GM18502 (cell line): Measurements from ENCODE around the gene UBA1.
A peak's percentile ranks its signal among the peaks of the same experiment; 100 is the strongest.

Source experiments
- ATAC-seq: cut with Tn5 transposase; IDR thresholded peaks from one replicate; pipeline ENCODE4 v1.9.1; 2021; ENCODE audit warnings: mild to moderate bottlenecking; ENCODE audit not compliant: unreplicated experiment, poor library complexity

UBA1 gene

DNA sequence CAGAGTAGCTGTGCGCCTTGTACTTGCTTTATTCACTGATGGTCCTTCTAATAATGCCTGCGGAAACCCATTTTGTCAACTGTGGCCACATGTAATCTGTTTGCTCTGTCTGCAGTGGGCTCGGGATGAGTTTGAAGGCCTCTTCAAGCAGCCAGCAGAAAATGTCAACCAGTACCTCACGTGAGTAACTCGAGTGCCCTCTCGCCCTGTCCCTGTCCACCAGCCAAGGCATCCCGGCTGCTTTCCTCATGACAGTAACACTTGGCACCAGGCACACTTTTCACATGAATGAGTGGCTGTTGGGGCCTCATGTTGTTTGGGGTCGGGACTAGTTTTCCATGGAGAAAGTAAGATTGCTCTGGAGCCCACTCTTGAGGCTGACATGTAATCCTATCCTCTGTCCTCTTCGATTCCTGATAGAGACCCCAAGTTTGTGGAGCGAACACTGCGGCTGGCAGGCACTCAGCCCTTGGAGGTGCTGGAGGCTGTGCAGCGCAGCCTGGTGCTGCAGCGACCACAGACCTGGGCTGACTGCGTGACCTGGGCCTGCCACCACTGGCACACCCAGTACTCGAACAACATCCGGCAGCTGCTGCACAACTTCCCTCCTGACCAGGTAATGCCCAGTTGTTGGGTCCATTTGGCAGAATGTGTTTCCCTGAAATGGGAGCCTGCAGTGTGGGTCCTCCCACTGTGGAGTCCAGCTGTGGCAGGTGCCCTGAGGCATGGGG lies 16.0 kb downstream of the UBA1 start:
- ATAC-seq: no peak

GRCh38 chrX:47210661-47211425 lies 17.2 kb downstream of the UBA1 start:
- no peak for ATAC-seq

DNA sequence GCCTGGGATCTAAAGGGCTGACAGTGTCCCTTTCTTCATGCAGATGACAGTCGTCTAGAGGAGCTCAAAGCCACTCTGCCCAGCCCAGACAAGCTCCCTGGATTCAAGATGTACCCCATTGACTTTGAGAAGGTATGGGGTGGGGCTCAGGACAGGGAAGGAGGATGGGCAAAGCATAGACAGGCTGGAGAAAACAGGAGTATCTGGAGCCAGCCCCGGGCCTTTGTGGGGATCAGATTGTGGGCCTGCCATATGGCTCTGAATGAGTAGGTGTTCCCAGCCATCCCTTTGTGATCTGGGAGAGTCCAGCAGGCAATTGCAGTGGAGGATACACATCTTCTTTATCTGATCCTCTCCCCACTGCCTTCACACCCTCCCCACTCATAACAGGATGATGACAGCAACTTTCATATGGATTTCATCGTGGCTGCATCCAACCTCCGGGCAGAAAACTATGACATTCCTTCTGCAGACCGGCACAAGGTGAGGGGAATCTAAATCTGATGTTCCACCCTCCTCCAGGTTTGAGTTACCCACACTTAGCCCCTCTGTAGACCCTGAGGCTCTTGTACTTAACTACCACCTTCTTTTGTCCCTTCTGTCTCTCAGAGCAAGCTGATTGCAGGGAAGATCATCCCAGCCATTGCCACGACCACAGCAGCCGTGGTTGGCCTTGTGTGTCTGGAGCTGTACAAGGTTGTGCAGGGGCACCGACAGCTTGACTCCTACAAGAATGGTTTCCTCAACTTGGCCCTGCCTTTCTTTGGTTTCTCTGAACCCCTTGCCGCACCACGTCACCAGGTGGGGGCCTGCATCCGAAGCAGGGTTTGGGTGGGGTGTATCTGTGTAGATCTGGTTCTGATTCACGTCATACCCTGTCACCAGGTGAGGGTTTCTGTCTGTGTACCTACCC lies 19.0 kb downstream of the UBA1 start:
- ATAC-seq: no peak

DNA sequence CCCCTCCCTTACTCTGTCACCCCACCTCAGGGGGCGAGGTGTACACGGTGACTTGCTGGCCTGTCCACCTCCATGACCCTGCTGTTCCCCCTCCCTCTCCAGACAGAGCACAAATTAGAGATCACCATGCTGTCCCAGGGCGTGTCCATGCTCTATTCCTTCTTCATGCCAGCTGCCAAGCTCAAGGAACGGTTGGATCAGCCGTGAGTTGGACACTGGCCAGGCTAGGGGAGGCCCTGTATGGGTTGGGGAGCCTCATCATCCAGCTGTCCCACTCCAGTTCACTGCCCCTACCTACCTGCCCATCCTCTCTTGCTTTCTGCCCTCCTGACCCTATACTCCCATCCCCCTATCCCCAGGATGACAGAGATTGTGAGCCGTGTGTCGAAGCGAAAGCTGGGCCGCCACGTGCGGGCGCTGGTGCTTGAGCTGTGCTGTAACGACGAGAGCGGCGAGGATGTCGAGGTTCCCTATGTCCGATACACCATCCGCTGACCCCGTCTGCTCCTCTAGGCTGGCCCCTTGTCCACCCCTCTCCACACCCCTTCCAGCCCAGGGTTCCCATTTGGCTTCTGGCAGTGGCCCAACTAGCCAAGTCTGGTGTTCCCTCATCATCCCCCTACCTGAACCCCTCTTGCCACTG lies 20.9 kb downstream of the UBA1 start:
- no peak for ATAC-seq

DNA sequence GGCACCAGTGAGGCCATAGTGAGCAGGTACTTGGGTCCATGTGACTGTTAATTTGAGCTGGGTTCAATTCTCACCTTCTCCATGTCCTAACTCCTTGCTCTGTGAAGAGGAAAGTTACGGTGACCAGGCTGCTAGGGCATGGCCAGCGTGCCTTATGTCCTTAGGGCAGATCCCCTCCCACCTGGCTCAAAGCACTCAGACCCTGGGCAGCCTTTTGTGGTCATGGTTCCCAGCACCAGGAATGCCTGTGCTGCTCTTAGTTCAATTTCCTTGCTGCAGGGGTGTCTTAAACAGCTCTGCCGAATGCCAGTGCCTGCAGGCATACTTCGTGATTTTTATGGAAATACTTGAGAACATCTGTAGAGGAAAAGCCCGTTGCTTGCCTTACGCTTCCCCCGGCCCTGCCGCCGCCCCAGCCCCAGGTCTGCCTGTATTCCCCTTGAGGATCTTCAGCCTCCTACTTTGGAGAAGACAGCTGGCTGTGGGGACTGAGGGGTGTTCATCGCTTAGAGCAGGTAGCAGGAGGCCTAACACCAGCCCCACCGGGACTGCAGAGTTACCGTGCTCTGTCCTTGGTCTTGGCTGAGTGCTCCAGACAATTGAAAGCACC lies 21.8 kb downstream of the UBA1 start:
- no peak for ATAC-seq

GRCh38 chrX:47216393-47216925 lies 22.8 kb downstream of the UBA1 start:
- ATAC-seq: no peak

GRCh38 chrX:47217121-47217851 lies 23.7 kb downstream of the UBA1 start:
- no peak for ATAC-seq

DNA sequence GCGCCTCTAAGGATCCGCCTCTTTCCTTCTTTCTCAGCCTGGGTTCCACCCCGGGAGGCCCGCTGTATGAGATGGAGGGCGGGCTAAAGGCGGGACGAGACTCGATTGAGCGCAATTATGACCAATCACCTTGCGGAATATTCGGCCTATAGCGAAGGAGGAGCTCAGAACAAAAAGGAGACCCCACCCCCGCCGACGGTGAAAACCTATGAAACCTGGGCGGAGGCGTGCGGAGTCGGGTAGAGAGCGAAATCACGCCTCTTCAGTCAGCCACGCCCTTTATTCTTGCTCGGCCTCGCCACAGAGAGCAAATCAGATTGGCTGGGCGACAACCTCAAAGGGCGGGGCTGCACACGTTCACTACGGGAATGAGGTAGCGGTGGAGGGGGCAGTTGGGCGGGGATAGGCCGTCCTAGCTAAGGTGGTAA lies 24.2 kb downstream of the UBA1 start:
- ATAC-seq: peak; percentile 88

DNA sequence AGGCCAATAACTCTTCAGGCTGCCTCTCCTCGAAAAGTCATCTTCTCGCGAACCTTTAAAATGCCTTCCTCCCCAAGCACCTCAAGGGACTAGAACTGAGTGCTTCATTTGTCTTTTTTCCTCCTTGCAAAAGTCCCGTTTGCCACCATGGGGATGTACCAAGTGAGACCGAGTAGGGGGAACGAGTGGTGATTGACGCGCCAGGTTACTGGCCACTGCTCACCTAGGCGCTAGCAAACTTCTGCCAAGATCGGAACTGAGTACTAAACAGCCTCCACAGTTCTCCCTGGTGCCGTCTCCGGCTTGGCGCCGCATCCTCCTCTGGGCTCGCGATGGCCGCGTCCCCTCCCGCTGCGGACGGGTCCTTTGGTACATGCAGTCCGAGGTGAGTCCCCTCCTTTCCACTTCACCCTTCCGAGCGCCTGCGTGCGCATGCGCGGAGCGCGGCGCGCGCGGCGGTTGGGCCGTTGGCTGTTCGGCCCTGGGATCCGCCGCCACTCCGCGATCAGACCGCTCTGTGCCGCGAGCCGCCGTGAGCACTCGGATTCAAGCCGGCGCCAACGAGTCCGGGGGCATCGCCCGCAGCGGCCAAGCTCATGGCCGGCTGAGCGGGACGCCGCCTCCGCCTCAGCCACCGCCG lies 24.8 kb downstream of the UBA1 start, which contains the start of gene CDK16:
TSS of gene CDK16 (plus strand) at position 402 of the 640 bp plus-strand sequence. CDS start 4,877 bp downstream, outside the sequence.
- ATAC-seq: peak; percentile 49

DNA sequence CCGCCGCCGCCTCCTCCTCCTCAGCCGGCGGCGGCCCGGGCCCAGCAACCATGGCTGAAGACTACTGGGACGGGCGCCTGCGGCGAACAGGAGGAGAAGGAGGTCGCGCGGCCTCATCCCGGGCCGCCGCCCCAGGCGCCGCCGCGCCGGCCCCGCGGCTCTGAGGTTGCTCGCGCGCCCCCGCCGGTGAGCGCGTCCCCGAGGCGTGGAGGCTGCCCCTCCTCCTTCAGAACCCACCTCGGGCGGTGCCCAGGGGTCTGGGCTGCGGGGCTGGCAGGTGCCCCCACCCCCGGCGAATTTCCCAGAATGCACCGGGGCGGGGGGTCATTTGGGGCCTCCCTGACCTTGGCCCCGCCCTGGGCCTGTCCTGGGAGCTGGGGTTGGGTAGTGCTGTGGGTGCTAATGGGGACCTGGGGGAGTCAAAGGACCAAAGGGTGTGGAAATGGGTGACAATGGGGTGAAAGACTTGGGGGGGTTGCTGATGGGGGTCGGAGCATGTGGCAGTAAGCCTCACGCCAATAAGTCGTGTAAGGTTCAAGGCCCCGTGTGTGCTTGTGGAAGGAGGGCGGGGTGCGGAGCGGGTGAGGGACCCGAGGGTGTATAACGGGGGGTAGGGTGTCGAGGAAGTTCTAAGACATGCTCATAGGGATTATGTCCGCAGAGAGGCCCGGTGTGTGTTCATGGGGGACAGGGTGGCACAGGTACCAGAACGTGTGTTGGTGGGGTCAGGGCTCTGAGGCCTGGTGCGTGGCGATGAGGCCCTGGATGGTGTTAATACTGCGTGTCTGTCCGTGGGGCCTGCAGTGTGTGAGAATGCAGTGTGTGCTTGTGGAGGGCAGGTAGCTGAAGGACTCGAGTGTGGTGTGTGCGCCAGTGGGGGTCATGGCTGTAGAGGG lies 25.5 kb downstream of the UBA1 start:
- ATAC-seq: no peak

DNA sequence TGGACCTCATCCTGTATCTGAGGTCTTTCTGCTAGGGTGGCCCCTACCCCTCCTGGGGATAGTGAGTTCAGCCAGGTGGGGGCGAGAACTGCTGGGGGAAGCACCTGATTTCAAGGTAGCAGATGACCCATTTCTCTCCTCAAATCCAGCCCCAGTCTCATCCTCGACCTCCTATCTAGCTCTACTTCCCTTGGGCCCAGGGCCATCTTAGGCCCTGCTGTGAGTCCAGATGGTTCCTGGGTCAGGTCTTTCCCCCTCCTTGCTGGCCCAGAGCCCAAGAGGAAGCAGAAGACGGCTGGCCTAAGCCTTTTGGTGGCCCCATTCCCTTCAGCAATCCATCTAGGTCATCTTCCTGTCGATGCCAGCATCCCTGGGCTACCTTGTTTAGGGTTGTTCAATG lies 28.1 kb downstream of the UBA1 start:
- no peak for ATAC-seq

DNA sequence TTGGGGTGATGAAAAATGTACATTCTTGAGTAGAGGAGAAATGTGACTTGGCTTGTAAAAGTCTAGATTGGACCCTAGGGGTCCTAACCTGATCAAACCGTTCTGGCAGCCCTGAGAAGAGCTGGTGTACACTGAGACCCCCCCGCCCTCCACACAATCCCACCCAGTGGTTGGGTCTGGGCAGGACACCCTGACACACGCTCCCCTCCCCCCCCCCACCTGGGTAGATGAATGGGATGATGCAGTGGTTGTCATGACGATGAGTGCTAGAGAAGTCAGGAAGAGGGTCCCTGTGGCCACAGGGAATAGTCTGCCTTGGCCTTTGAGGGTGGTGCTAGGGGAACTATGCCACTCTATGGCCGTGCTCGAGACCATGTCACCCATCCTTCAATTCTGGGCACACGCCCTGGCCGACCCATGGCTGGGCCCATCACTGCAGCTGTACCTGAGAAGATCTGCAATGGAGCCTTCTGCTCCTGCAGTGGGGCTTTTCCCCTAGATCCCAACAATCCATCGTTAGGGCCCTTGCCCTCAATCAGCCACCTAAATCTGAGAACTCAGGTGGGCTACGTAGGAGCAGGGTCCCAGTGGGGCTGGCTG lies 29.2 kb downstream of the UBA1 start:
- ATAC-seq: no peak

DNA sequence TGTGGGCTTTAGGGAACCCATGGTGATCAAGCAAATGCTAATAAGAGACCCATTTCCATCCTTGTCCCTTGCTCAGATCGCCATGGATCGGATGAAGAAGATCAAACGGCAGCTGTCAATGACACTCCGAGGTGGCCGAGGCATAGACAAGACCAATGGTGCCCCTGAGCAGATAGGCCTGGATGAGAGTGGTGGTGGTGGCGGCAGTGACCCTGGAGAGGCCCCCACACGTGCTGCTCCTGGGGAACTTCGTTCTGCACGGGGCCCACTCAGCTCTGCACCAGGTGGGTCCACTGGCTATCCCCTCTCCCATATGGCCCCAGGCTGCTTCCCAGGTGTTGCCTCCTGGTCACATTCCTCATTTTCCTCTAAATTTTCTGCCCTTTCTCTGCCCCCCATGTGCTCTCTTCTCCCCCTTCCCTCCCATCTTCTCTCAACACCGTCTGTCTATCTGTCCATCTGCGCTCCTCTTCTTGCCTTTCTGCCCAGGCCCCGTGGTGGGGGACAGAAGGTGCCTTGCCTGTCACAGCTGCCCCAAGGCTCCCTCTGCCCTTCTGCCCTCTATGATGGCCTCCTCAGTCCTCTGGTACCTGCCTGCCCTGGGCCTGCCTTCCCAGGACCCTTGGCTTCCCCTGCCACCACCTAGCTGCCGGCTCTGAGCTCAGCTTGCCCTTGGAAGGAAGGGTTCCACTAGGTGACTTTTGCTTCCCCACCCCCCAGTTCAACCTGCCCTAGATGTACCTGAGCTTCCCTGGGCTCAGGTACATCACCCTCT lies 30.0 kb downstream of the UBA1 start:
- ATAC-seq: no peak

GRCh38 chrX:47224266-47224895 lies 30.8 kb downstream of the UBA1 start:
- ATAC-seq: no peak

DNA sequence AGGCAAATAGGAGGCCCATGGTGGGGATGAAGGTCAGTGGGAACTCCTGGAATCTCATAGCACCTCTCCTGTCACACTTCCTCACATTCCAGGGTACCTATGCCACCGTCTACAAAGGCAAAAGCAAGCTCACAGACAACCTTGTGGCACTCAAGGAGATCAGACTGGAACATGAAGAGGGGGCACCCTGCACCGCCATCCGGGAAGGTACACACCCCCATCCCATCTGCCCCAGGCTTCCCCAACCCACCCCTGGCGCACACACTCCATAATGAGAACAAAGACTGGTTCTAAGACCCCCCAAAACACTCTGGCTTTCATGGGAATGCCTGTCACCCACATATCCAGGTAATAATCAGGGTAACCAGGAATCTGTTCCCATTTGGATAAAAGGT lies 31.3 kb downstream of the UBA1 start:
- no peak for ATAC-seq

DNA sequence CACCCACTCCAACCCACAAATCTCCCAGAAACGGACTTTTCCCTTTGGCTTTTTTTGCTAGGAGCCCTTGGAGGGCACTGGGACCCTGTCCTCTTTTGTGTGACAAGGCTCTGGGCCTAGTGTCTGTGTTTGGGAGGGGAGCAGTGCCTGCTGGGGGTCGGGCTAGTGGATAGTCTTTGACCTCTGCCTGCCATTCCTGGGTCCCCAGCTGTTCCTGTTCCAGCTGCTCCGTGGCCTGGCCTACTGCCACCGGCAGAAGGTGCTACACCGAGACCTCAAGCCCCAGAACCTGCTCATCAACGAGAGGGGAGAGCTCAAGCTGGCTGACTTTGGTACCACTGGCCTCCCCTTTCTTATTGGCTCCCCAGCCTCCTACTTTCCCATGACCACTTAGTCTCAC lies 32.4 kb downstream of the UBA1 start:
- no peak for ATAC-seq
